Measurements from ENCODE around the gene RRAGD. TPM values are rescaled to one million over a fixed set of nuclear protein-coding genes. Genes with fewer than 3 reads are reported as not detected.

RRAGD gene
- total and polyA plus RNA-seq, 12 donors: 18.1 to 130 (median 115) TPM

DNA sequence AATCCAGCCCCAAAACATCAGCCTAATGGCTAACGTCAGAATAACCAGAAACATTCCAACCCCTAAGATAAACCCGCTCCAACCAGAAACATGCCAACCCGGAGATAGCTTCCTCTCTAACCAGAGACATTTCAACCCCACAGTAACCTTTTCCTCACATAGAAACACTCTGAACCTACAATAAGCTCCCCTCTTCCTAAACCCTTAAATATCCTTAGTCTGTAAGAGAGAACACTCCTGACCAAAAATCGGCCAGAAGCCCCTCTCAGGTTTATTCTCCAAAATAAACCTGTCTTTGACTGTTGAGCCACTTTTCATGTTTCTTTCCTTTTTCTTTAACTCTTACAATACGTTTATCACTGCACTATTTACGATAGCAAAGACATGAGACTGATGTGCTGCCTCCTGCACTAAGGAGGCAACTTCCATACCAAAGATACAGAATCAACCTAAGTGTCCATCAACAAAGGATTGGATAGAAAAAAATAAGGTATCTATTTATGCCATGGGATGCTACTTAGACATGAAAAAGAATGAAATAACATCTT lies 92.0 kb downstream of the RRAGD start:
- 88 to 95% methylated on average over 6 of the region's 6 CpGs for WGBS, 2 donors
- Histone ChIP-seq H3K4me1 (peaks cover 0 to 48% (median 17%) of the 10 kb centered on the region in 9 donors), H3K27me3 (no peaks in the 10 kb centered on the region), H3K4me3 (no peak overlapping the region), H3K9me3 (peaks cover 0 to 10% (median 0%) of the 10 kb centered on the region in 11 donors), H3K27ac (no peak overlapping the region), H3K36me3 (peaks cover 0 to 20% (median 0%) of the 10 kb centered on the region in 9 donors)
- TF ChIP-seq, protein P1, sequence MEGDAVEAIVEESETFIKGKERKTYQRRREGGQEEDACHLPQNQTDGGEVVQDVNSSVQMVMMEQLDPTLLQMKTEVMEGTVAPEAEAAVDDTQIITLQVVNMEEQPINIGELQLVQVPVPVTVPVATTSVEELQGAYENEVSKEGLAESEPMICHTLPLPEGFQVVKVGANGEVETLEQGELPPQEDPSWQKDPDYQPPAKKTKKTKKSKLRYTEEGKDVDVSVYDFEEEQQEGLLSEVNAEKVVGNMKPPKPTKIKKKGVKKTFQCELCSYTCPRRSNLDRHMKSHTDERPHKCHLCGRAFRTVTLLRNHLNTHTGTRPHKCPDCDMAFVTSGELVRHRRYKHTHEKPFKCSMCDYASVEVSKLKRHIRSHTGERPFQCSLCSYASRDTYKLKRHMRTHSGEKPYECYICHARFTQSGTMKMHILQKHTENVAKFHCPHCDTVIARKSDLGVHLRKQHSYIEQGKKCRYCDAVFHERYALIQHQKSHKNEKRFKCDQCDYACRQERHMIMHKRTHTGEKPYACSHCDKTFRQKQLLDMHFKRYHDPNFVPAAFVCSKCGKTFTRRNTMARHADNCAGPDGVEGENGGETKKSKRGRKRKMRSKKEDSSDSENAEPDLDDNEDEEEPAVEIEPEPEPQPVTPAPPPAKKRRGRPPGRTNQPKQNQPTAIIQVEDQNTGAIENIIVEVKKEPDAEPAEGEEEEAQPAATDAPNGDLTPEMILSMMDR (IDR thresholded peaks at IDR 0.05): no peak
- DNase-seq (no peak), ATAC-seq (no peak)
- intact Hi-C loops (cut with DNase I): no loop called here

DNA sequence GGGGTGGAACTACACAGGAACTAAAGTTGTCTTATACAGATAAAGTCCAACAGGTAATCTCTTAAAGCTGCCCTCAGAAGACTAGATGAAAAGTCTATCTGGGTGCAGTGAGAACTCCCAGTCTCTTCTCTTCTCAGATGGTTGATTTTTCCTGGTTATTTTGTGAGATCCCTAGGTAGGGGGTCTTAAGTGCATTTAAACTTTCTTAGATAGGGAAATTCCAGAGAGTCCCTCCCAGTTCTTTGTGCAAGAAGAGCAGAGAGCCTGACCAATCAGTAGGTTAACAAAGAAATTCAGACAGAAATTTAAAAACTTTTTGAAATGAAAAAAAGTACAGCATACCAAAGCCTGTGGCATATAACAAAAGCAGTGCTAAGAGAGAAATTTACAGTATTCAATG lies 95.0 kb downstream of the RRAGD start:
- H3K4me3 ChIP-seq: no peak overlapping the region
- intact Hi-C loops (cut with DNase I): no loop called here
- H3K9me3 ChIP-seq: peaks cover 0 to 10% (median 0%) of the 10 kb centered on the region in 11 donors
- no peak for ATAC-seq
- peaks cover 0 to 21% (median 0%) of the 10 kb centered on the region in 9 donors for H3K36me3 ChIP-seq
- no peak for DNase-seq
- H3K27ac ChIP-seq: no peak overlapping the region
- TF ChIP-seq, protein P1 (IDR thresholded peaks at IDR 0.05): no peak
- H3K27me3 ChIP-seq: no peaks in the 10 kb centered on the region
- peaks cover 12 to 37% (median 20%) of the 10 kb centered on the region in 9 donors for H3K4me1 ChIP-seq

DNA sequence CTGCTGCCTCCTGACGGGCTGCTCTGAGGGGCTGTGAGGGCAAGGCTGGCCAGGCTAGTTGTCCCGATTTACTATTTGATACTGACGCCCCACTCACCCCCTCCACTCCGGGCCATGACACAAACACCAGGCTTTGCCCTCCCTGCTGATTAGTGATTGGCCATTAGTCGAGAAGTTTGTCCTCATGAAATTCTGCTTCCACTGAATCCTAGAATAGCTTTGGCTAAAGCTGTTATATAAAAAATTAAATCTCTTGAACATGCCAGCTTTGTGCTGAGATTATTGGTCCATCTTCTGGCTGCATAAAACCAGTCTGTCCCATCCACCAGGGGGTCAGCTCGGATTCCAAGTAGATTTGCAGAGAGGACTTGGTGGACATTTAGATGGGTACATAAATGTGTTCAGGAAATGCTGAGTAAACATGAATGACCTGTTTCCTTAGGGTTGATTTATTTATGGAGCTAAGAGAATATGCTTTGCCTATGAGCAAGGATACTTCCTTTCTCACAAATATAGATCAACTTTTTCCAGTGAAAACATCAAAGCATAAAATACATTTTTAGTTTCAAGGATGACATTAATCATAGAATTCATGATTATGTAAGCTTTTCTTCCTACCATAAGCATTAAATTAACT lies 96.7 kb downstream of the RRAGD start, which contains the start of gene GABRR2:
GABRR2 (minus strand) TSS at position 51 of the 637 bp plus-strand sequence. CDS start 134 bp downstream, outside the sequence.
- 86 to 90% methylated on average over 6 of the region's 6 CpGs for WGBS, 2 donors
- H3K36me3 ChIP-seq: peaks cover 0 to 18% (median 0%) of the 10 kb centered on the region in 9 donors
- TF ChIP-seq, protein P1 (IDR thresholded peaks at IDR 0.05): no peak
- intact Hi-C loops (cut with DNase I): no loop called here
- H3K27me3 ChIP-seq: no peaks in the 10 kb centered on the region
- H3K27ac ChIP-seq: no peak within 1 kb of the TSS
- ATAC-seq (no peak), DNase-seq (no peak)
- H3K4me1 ChIP-seq: peaks cover 15 to 40% (median 28%) of the 10 kb centered on the region in 9 donors
- H3K4me3 ChIP-seq: no peak within 1 kb of the TSS
- H3K9me3 ChIP-seq: peaks cover 0 to 6% (median 0%) of the 10 kb centered on the region in 11 donors

DNA sequence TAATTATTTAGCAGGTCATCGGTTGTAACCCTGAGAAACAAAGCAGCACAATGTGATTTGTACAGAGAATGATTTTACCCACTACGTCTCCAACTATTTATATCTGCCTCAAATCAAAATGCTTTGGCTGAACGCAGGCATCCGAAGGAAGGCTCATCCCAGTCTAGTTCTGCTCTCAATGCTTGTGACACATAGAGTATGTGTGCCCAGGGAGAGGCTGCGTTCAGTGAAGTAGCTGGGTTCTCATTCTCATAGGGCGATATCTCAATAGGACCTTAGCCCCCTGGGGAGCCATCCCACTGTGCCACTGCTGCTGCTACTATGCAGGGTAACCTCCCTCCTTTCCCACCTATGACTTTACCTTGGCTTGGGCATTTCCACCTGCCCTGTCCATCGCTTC lies 97.4 kb downstream of the RRAGD start:
- TF ChIP-seq, protein P1 (IDR thresholded peaks at IDR 0.05): no peak
- Histone ChIP-seq H3K4me3 (no peak overlapping the region), H3K4me1 (peaks cover 15 to 41% (median 28%) of the 10 kb centered on the region in 9 donors), H3K27ac (no peak overlapping the region), H3K27me3 (no peaks in the 10 kb centered on the region), H3K36me3 (peaks cover 0 to 15% (median 0%) of the 10 kb centered on the region in 9 donors), H3K9me3 (no peaks in the 10 kb centered on the region)
- 83 to 85% methylated on average over 7 of the region's 7 CpGs for WGBS, 2 donors
- ATAC-seq (no peak), DNase-seq (no peak)
- intact Hi-C loops (cut with DNase I): loop anchor here in 6 of 10 donors (5.0 kb wide), 3 partner anchors 33 to 53 kb away; partner anchors contain the start of gene UBE2J1 (in 4 of the 6)

Other genes starting within 250 kb of the RRAGD start
- not detected for gene GABRR1, start 194.9 kb downstream of the RRAGD start, total RNA-seq
- gene GABRR1, start 194.9 kb downstream of the RRAGD start, polyA plus RNA-seq: under 1 TPM in 1 of 2 donors, not detected in 1; 0.01 TPM
- 1 to 10 TPM in 1 of 10 donors, under 1 TPM in 6, not detected in 3; 0.14 to 1.2 (median 0.29) TPM for gene GABRR2, start 97.0 kb downstream of the RRAGD start, total RNA-seq
- gene GABRR2, start 97.0 kb downstream of the RRAGD start, polyA plus RNA-seq: under 1 TPM; 0.45 to 0.80 TPM
- 10 to 100 TPM in 9 of 10 donors, 1 to 10 TPM in 1; 9.9 to 23.9 (median 14.1) TPM for gene UBE2J1, start 59.6 kb downstream of the RRAGD start, total RNA-seq
- 10 to 100 TPM; 13.7 to 15.0 TPM for gene UBE2J1, start 59.6 kb downstream of the RRAGD start, polyA plus RNA-seq
- gene ANKRD6, start 20.9 kb upstream of the RRAGD start, total RNA-seq: 10 to 100 TPM in 5 of 10 donors, 1 to 10 TPM in 5; 6.3 to 18.2 (median 10.4) TPM
- 1 to 10 TPM; 2.0 to 7.5 TPM for gene ANKRD6, start 20.9 kb upstream of the RRAGD start, polyA plus RNA-seq
- 10 to 100 TPM; 36.2 to 58.2 (median 46.9) TPM for gene LYRM2, start 226.5 kb upstream of the RRAGD start, total RNA-seq
- 10 to 100 TPM; 10.9 to 16.4 TPM for gene LYRM2, start 226.5 kb upstream of the RRAGD start, polyA plus RNA-seq